BE2C (cell line): ENCODE results near the gene COX4I1.
"Not testable (repeated sequence)": the region's sequence is repeated elsewhere in the genome, so short reads cannot be mapped to it uniquely, and the experiment has no call there.

Experiments
- DNase-seq: peaks from one replicate; pipeline ENCODE4 v3.0.0-alpha.2; 2020
- H3K27me3 ChIP-seq: fragments of 250-450 bp; sonication (Bioruptor Pico); 2 replicates; pipeline ENCODE4 v1.5.1; 2020; ENCODE audit warnings: mild to moderate bottlenecking
- H3K36me3 ChIP-seq: fragments of 250-450 bp; sonication (Bioruptor Pico); 2 replicates; pipeline ENCODE4 v1.5.1; 2020; ENCODE audit warnings: mild to moderate bottlenecking
- H3K4me1 ChIP-seq: fragments of 250-450 bp; sonication (Bioruptor Pico); 2 replicates; pipeline ENCODE4 v1.5.1; 2020
- H3K4me3 ChIP-seq: 2 replicates; pipeline ENCODE4 v1.5.1; 2011; ENCODE audit warnings: low read depth, low read length
- H3K9me3 ChIP-seq: fragments of 250-450 bp; sonication (Bioruptor Pico); 2 replicates; pipeline ENCODE4 v1.5.1; 2020
- TF ChIP-seq, protein P1 (sequence below): IDR thresholded peaks from 2 replicates; pipeline ENCODE4 v1.5.1; 2012; ENCODE audit warnings: mild to moderate bottlenecking, low read depth, low read length

COX4I1 gene

DNA sequence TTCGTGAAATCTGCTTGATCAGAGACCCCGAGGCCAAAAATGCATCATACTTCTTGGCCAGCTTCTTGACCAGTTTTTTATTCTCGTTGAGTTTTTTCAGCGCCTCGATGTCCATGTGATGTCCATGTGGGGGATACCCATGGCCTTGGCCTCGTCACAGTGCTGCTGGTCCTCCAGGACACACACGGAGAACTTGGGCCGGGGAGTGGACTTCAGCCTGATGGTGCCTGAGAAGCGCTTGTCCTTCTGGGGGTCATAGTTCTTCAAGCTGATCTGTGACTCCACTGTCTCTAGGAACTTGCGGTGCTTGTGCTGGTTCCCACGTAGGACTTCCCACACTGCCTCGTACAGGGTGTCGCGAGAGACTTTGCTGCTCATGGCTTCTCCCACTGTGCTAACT, 16.7 kb downstream of the COX4I1 start:
- H3K4me1 ChIP-seq: no peaks in the 10 kb centered on the region
- no peak overlapping the region for H3K4me3 ChIP-seq
- H3K9me3 ChIP-seq: no peaks in the 10 kb centered on the region
- no peaks in the 10 kb centered on the region for H3K36me3 ChIP-seq
- H3K27me3 ChIP-seq: peaks cover 61% of the 10 kb centered on the region
- DNase-seq: no peak
- TF ChIP-seq, protein P1, sequence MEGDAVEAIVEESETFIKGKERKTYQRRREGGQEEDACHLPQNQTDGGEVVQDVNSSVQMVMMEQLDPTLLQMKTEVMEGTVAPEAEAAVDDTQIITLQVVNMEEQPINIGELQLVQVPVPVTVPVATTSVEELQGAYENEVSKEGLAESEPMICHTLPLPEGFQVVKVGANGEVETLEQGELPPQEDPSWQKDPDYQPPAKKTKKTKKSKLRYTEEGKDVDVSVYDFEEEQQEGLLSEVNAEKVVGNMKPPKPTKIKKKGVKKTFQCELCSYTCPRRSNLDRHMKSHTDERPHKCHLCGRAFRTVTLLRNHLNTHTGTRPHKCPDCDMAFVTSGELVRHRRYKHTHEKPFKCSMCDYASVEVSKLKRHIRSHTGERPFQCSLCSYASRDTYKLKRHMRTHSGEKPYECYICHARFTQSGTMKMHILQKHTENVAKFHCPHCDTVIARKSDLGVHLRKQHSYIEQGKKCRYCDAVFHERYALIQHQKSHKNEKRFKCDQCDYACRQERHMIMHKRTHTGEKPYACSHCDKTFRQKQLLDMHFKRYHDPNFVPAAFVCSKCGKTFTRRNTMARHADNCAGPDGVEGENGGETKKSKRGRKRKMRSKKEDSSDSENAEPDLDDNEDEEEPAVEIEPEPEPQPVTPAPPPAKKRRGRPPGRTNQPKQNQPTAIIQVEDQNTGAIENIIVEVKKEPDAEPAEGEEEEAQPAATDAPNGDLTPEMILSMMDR: no peak

DNA sequence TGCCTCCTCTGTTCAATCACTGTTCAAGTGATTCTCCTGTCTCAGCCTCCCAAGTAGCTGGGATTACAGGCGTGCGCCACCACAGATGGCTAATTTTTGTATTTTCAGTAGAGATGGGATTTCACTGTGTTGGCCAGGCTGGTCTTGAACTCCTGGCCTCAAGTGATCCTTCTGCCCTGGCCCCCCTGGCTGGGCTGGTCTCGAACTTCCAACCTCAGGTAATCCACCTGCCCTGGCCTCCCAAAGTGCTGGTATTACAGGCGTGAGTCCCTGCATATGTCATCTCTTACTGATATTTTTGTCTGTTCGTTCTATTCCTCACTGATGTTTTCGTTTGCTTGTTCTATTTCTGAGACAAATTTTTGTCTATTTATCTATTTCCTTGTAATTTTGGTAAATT, 17.7 kb downstream of the COX4I1 start:
- H3K36me3 ChIP-seq, DNase-seq, H3K4me3 ChIP-seq, H3K4me1 ChIP-seq, H3K9me3 ChIP-seq: not testable (repeated sequence)
- H3K27me3 ChIP-seq: peaks cover 51% of the 10 kb centered on the region

DNA sequence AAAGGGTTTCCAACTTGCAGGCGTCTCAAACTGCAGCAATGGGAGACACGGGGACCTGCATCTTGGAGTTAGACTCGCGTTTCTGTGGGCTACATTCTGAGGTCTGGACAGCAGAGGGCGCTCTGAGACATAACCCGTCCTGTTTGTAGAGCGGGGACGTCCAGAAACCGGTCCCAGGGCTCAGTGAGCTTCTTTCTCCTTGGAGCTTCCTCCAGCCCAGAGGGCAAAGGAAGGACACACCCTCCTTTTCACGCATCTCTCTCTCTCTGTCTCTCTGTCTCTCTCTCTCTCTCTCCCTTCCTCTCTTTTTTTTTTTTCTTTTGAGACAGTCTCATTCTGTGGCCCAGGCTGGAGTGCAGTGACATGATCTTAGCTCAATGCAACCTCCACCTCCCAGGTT, 19.8 kb downstream of the COX4I1 start:
- DNase-seq: peak; percentile 86
- H3K27me3 ChIP-seq: peaks cover 30% of the 10 kb centered on the region
- TF ChIP-seq, protein P1: peak; percentile 87

DNA sequence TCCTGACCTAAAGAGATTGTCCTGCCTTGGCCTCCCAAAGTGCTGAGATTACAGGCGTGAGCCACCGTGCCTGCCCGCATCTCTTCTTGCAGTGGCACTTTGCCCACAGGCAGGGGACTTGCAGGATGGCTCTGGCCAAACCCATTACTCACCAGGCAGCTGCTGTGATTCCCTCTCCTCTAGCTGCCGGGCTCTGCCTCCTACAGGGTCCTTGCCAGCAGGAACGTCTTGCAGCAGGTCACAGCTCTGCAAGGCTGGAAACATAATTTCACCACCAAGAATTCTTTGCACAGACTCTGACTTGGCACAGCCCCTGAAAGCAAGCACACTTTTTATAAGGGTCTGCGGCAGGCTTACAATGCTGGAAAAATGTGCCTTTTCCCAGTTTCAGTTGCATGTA, 20.3 kb downstream of the COX4I1 start:
- Histone ChIP-seq H3K36me3 (no peaks in the 10 kb centered on the region), H3K4me1 (peaks cover 3% of the 10 kb centered on the region; the same call in 1 of the 2 replicates), H3K9me3 (no peaks in the 10 kb centered on the region), H3K4me3 (no peak overlapping the region), H3K27me3 (peaks cover 27% of the 10 kb centered on the region)
- TF ChIP-seq, protein P1: no peak
- DNase-seq: no peak

More for the DNA sequence above, 19.8 kb downstream of the COX4I1 start:
- no peak overlapping the region for H3K4me3 ChIP-seq
- H3K36me3 ChIP-seq: no peaks in the 10 kb centered on the region
- H3K4me1 ChIP-seq: peaks cover 3% of the 10 kb centered on the region; the same call in 1 of the 2 replicates
- H3K9me3 ChIP-seq: no peaks in the 10 kb centered on the region

DNA sequence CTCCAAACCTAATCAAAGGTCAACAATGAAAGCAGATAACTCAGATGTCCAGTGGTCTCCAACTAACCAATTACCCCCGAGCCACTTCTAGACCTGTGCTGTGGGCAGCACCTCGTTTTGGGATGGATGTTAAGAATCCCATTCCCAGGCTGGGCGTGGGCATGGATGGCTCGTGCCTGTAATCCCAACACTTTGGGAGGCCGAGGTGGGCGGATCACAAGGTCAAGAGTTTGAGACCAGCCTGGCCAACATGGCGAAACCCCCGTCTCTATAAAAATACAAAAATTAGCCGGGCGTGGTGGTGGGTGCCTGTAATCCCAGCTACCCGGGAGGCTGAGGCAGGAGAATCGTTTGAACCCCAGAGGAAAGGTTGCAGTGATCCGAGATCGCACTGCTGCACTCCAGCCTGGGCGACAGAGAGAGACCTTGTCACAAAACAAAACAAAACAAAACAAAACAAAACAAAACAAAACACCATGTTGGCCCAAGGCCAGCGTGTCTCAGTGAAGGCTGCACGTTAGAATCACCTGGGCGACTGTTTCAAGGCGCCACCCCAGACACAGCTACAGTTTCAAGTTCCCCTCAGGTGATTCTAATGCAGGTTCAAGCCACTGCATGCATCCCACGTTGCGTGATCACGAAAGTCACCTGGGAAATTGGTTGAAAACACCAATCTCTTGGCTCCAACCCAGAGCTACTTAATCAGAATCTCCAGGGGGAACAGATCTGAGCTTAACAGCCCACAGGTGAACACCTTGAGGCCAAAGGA, 21.3 kb downstream of the COX4I1 start:
- Histone ChIP-seq H3K4me3 (no peak overlapping the region), H3K27me3 (peaks cover 31% of the 10 kb centered on the region), H3K9me3 (no peaks in the 10 kb centered on the region), H3K4me1 (peaks cover 3% of the 10 kb centered on the region; the same call in 1 of the 2 replicates), H3K36me3 (no peaks in the 10 kb centered on the region)
- no peak for DNase-seq
- TF ChIP-seq, protein P1: no peak

DNA sequence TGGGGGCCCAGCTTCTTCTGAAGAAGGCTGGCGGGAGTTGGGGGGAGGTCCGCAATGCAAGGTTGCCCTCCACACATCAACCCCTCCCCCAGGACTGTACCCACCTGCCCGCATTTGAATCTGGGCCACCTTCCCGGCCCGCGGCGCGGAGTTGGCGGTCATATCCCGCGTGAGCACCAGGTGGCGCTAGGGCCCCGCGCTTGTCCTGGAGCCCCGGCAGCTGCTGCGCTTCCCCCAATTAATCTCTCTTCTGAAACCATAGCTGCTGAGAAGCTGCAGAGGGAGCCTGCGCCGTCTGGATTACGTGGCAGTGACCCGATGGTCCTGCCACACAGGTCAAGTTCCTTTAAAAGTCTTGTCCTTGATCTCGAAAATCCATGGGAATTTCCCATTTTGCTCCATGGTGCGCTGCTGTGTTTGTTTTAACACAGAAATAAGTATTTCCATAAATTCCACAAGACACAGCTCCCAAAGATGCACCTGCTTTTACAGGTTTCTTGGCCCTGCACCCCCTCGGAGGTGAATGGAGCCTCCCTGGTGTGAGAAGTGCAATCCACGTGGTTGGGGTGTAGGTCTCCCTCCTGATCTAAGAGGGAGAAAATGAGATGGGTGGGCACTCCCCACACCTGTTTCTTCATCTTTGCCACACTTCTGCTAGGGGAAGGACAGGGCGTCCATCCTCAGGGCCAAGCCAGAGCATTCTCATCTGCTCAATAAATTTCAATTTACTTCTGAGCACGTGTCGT, 22.1 kb downstream of the COX4I1 start:
- Histone ChIP-seq H3K4me3 (no peak overlapping the region), H3K9me3 (no peaks in the 10 kb centered on the region), H3K36me3 (no peaks in the 10 kb centered on the region), H3K4me1 (peaks cover 3% of the 10 kb centered on the region; the same call in 1 of the 2 replicates), H3K27me3 (peaks cover 38% of the 10 kb centered on the region)
- TF ChIP-seq, protein P1: peak; percentile 88
- peak; percentile 78 for DNase-seq
